ENCODE results near the gene MCMBP.
"Not testable (repeated sequence)": the region's sequence is repeated elsewhere in the genome, so short reads cannot be mapped to it uniquely, and the experiment has no call there.

MCMBP gene

GRCh38 chr10:119872610-119872859 lies at the start of gene MCMBP:
Gene MCMBP, minus strand, starts transcription at chr10:119872843. Its CDS starts 259 bp downstream, at chr10:119872584.
- no peak for DNase-seq

- no peak for DNase-seq
Observed at GRCh38 chr10:119919826-119920225, 47.2 kb upstream of the MCMBP start.

- no peak for DNase-seq
Observed at GRCh38 chr10:119919271-119919670, 46.6 kb upstream of the MCMBP start.

GRCh38 chr10:119917777-119918176 lies 45.1 kb upstream of the MCMBP start:
- no peak for DNase-seq

- DNase-seq = no peak
Observed at GRCh38 chr10:119910689-119911088, 38.0 kb upstream of the MCMBP start.

GRCh38 chr10:119908166-119908565 lies 35.5 kb upstream of the MCMBP start:
- no peak for DNase-seq

- DNase-seq = not testable (repeated sequence)
Observed at GRCh38 chr10:119907695-119908094, 35.1 kb upstream of the MCMBP start.

GRCh38 chr10:119903946-119904666 lies 31.5 kb upstream of the MCMBP start:
- no peak for DNase-seq

GRCh38 chr10:119898577-119898976 lies 25.9 kb upstream of the MCMBP start:
- no peak for DNase-seq

- no peak for DNase-seq
Observed at GRCh38 chr10:119896937-119897770, 24.5 kb upstream of the MCMBP start.

GRCh38 chr10:119896061-119896655 lies 23.5 kb upstream of the MCMBP start:
- DNase-seq = no peak

GRCh38 chr10:119893845-119894427 lies 21.3 kb upstream of the MCMBP start:
- DNase-seq = no peak

- DNase-seq = no peak
Observed at GRCh38 chr10:119893074-119893473, 20.4 kb upstream of the MCMBP start.

- DNase-seq = peak; percentile 89
Observed at GRCh38 chr10:119892188-119893065, 19.8 kb upstream of the MCMBP start, which contains the start of gene SEC23IP. Gene SEC23IP, plus strand, starts transcription at chr10:119892730. Its CDS starts 53 bp downstream, at chr10:119892783.

GRCh38 chr10:119891849-119892187 lies 19.2 kb upstream of the MCMBP start:
- DNase-seq = not testable (repeated sequence)

- not testable (repeated sequence) for DNase-seq
Observed at GRCh38 chr10:119890307-119890706, 17.7 kb upstream of the MCMBP start.

GRCh38 chr10:119889201-119889600 lies 16.6 kb upstream of the MCMBP start:
- not testable (repeated sequence) for DNase-seq

- DNase-seq = not testable (repeated sequence)
Observed at GRCh38 chr10:119888715-119889114, 16.1 kb upstream of the MCMBP start.

- DNase-seq = not testable (repeated sequence)
Observed at GRCh38 chr10:119886070-119886469, 13.4 kb upstream of the MCMBP start.

- DNase-seq = not testable (repeated sequence)
Observed at GRCh38 chr10:119883901-119884611, 11.4 kb upstream of the MCMBP start.

- DNase-seq = no peak
Observed at GRCh38 chr10:119878524-119878923, 5.9 kb upstream of the MCMBP start.

All from activated CD8-positive, alpha-beta memory T cell treated with anti-CD3 and anti-CD28 coated beads, Interleukin-2, amount 50 U/mL, for 4 hours (primary cell).